ENCODE data around the gene CREB3L2.

DNA sequence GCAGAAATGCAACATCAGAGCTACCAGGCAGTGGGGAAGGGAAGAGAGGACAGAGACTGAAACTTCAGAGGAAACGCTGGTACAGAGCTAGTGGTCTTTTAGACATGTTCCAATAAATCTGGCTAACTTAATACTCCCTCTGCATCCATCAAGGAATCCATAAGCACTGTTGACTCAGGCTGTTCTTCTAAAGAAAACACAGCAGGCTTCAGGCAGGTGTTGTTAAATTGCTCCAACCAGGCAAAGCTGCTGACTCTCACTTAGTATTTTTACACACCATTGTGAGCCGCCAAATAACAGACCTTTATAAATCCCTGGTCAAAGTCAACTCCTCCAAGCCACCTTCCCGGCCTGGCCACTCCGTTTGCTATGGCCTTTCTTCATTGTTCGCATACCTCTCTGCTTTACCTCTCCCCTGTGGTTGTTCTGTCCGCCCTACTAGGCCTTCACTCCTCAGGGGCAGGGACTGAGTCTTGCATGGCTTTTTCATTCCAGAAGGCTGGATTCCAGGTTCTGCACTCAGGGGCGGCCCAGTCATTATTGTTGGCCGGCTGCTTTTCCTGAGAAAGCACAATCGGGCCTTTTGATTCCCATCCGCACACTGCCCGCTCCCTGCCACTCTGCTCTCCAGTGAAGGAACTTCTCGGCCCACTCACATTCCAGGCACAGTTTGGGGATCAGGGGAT, 18.4 kb downstream of the CREB3L2 start:
- TF ChIP-seq EP300 (IDR thresholded peaks at IDR 0.05; ENCODE audit: borderline replicate concordance in 1 of 2, control insufficient read depth in 1 of 2, low read depth in 2 of 2, low read length in 2 of 2) (no peak), EZH2 (IDR thresholded peaks at IDR 0.05; ENCODE audit: borderline replicate concordance, control insufficient read depth, low read depth, low read length) (no peak), ZZZ3 (IDR thresholded peaks at IDR 0.05; ENCODE audit: control insufficient read depth, insufficient read length, low read depth) (no peak), POLR2A (IDR thresholded peaks at IDR 0.05; ENCODE audit: low read depth, low read length) (no peak), RB1 (IDR thresholded peaks at IDR 0.05; ENCODE audit: borderline replicate concordance) (no peak), POU2F2 (IDR thresholded peaks at IDR 0.05; ENCODE audit: borderline replicate concordance, low read depth, low read length) (no peak)
- TF ChIP-seq, protein P1, sequence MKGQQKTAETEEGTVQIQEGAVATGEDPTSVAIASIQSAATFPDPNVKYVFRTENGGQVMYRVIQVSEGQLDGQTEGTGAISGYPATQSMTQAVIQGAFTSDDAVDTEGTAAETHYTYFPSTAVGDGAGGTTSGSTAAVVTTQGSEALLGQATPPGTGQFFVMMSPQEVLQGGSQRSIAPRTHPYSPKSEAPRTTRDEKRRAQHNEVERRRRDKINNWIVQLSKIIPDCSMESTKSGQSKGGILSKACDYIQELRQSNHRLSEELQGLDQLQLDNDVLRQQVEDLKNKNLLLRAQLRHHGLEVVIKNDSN (IDR thresholded peaks at IDR 0.05; ENCODE audit: borderline replicate concordance, extremely low read length, insufficient read depth, low read depth, low read length), result no peak
- TF ChIP-seq, protein P2, sequence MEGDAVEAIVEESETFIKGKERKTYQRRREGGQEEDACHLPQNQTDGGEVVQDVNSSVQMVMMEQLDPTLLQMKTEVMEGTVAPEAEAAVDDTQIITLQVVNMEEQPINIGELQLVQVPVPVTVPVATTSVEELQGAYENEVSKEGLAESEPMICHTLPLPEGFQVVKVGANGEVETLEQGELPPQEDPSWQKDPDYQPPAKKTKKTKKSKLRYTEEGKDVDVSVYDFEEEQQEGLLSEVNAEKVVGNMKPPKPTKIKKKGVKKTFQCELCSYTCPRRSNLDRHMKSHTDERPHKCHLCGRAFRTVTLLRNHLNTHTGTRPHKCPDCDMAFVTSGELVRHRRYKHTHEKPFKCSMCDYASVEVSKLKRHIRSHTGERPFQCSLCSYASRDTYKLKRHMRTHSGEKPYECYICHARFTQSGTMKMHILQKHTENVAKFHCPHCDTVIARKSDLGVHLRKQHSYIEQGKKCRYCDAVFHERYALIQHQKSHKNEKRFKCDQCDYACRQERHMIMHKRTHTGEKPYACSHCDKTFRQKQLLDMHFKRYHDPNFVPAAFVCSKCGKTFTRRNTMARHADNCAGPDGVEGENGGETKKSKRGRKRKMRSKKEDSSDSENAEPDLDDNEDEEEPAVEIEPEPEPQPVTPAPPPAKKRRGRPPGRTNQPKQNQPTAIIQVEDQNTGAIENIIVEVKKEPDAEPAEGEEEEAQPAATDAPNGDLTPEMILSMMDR (IDR thresholded peaks at IDR 0.05 in 2 of 3, conservative IDR thresholded peaks at IDR 0.05 in 1 of 3; ENCODE audit: control insufficient read depth in 2 of 3, extremely low read depth in 1 of 3, insufficient read depth in 1 of 3, low read depth in 3 of 3, low read length in 3 of 3), result no peak

Data from GM12878 (cell line).